ENCODE measurements around the gene AFF4.

AFF4 gene

GRCh38 chr5:132825834-132826391, 137.5 kb downstream of the AFF4 start:
- peak in 1 of 5 experiments; percentile 52 for DNase-seq

All from T-helper 2 cell (primary cell).